ENCODE data around the gene FBXO28.

FBXO28 gene

GRCh38 chr1:224084867-224085266, 29.0 kb upstream of the FBXO28 start:
- Mint-ChIP-seq H3K4me3 (no peak overlapping the region), H3K27me3 (peaks cover 21 to 39% of the 10 kb centered on the region in 2 donors), H3K27ac (no peak overlapping the region), H3K9me3 (no peaks in the 10 kb centered on the region), H3K36me3 (no peaks in the 10 kb centered on the region), H3K4me1 (no peaks in the 10 kb centered on the region)
- ATAC-seq (replicated peaks) = no peak
- DNase-seq = no peak

GRCh38 chr1:224085421-224086108, 28.3 kb upstream of the FBXO28 start:
- ATAC-seq (replicated peaks) (no peak), DNase-seq (no peak)
- Mint-ChIP-seq H3K27me3 (peaks cover 19 to 46% of the 10 kb centered on the region in 2 donors), H3K4me3 (no peak overlapping the region), H3K36me3 (no peaks in the 10 kb centered on the region), H3K27ac (no peak overlapping the region), H3K4me1 (no peaks in the 10 kb centered on the region), H3K9me3 (no peaks in the 10 kb centered on the region)

- ATAC-seq (replicated peaks) (no peak), DNase-seq (no peak)
- Mint-ChIP-seq H3K27me3 (peaks cover 23 to 40% of the 10 kb centered on the region in 2 donors), H3K4me1 (no peaks in the 10 kb centered on the region), H3K9me3 (no peaks in the 10 kb centered on the region), H3K27ac (no peak overlapping the region), H3K36me3 (no peaks in the 10 kb centered on the region), H3K4me3 (no peak overlapping the region)
These were observed 26.6 kb upstream of the FBXO28 start for GRCh38 chr1:224087286-224087794.

GRCh38 chr1:224089583-224089982, 24.3 kb upstream of the FBXO28 start:
- Mint-ChIP-seq H3K27ac (no peak overlapping the region), H3K27me3 (peaks cover 23 to 36% of the 10 kb centered on the region in 2 donors), H3K4me1 (no peaks in the 10 kb centered on the region)

GRCh38 chr1:224090116-224090515, 23.8 kb upstream of the FBXO28 start:
- Mint-ChIP-seq H3K27ac (no peak overlapping the region), H3K4me1 (no peaks in the 10 kb centered on the region)

More at GRCh38 chr1:224089583-224089982, 24.3 kb upstream of the FBXO28 start:
- DNase-seq = no peak
- no peak overlapping the region for H3K4me3 Mint-ChIP-seq
- no peak for ATAC-seq (replicated peaks)
- no peaks in the 10 kb centered on the region for H3K36me3 Mint-ChIP-seq
- no peaks in the 10 kb centered on the region for H3K9me3 Mint-ChIP-seq

GRCh38 chr1:224092111-224092510, 21.8 kb upstream of the FBXO28 start:
- Mint-ChIP-seq H3K27me3 (peaks cover 26 to 39% of the 10 kb centered on the region in 2 donors), H3K4me3 (no peak overlapping the region), H3K27ac (no peak overlapping the region), H3K9me3 (no peaks in the 10 kb centered on the region), H3K36me3 (no peaks in the 10 kb centered on the region), H3K4me1 (no peaks in the 10 kb centered on the region)
- no peak for ATAC-seq (replicated peaks)
- no peak for DNase-seq

More at GRCh38 chr1:224090116-224090515, 23.8 kb upstream of the FBXO28 start:
- H3K27me3 Mint-ChIP-seq = peaks cover 23 to 36% of the 10 kb centered on the region in 2 donors
- DNase-seq (no peak), ATAC-seq (replicated peaks) (no peak)
- no peaks in the 10 kb centered on the region for H3K36me3 Mint-ChIP-seq
- H3K4me3 Mint-ChIP-seq = no peak overlapping the region
- H3K9me3 Mint-ChIP-seq = no peaks in the 10 kb centered on the region

- H3K27ac Mint-ChIP-seq = no peak overlapping the region
- H3K9me3 Mint-ChIP-seq = no peaks in the 10 kb centered on the region
- peaks cover 26 to 35% of the 10 kb centered on the region in 2 donors for H3K27me3 Mint-ChIP-seq
- DNase-seq (no peak), ATAC-seq (replicated peaks) (no peak)
- no peaks in the 10 kb centered on the region for H3K36me3 Mint-ChIP-seq
- H3K4me3 Mint-ChIP-seq = no peak overlapping the region
- no peaks in the 10 kb centered on the region for H3K4me1 Mint-ChIP-seq
These were observed 21.3 kb upstream of the FBXO28 start for GRCh38 chr1:224092601-224093000.

- ATAC-seq (replicated peaks) = no peak
- Mint-ChIP-seq H3K4me3 (no peak overlapping the region), H3K4me1 (no peaks in the 10 kb centered on the region), H3K9me3 (no peaks in the 10 kb centered on the region), H3K36me3 (no peaks in the 10 kb centered on the region), H3K27me3 (peaks cover 19 to 27% of the 10 kb centered on the region in 2 donors), H3K27ac (no peak overlapping the region)
- DNase-seq = no peak
These were observed 18.6 kb upstream of the FBXO28 start for GRCh38 chr1:224095339-224095738.

- H3K4me3 Mint-ChIP-seq = no peak overlapping the region
- H3K36me3 Mint-ChIP-seq = no peaks in the 10 kb centered on the region
- DNase-seq (no peak), ATAC-seq (replicated peaks) (no peak)
- peaks cover 19 to 23% of the 10 kb centered on the region in 2 donors for H3K27me3 Mint-ChIP-seq
- H3K4me1 Mint-ChIP-seq = no peaks in the 10 kb centered on the region
- H3K27ac Mint-ChIP-seq = no peak overlapping the region
- H3K9me3 Mint-ChIP-seq = no peaks in the 10 kb centered on the region
These were observed 18.0 kb upstream of the FBXO28 start for GRCh38 chr1:224095867-224096266.

- no peak for ATAC-seq (replicated peaks)
- no peak overlapping the region for H3K4me3 Mint-ChIP-seq
- DNase-seq = no peak
- no peaks in the 10 kb centered on the region for H3K9me3 Mint-ChIP-seq
- H3K27me3 Mint-ChIP-seq = peaks cover 15 to 18% of the 10 kb centered on the region in 2 donors
- no peak overlapping the region for H3K27ac Mint-ChIP-seq
- no peaks in the 10 kb centered on the region for H3K4me1 Mint-ChIP-seq
- H3K36me3 Mint-ChIP-seq = no peaks in the 10 kb centered on the region
These were observed 17.1 kb upstream of the FBXO28 start for GRCh38 chr1:224096773-224097172.

GRCh38 chr1:224098007-224098406, 15.9 kb upstream of the FBXO28 start:
- DNase-seq (no peak), ATAC-seq (replicated peaks) (no peak)
- H3K36me3 Mint-ChIP-seq = no peaks in the 10 kb centered on the region
- no peaks in the 10 kb centered on the region for H3K4me1 Mint-ChIP-seq
- H3K9me3 Mint-ChIP-seq = no peaks in the 10 kb centered on the region
- peaks cover 15 to 18% of the 10 kb centered on the region in 2 donors for H3K27me3 Mint-ChIP-seq
- no peak overlapping the region for H3K4me3 Mint-ChIP-seq
- no peak overlapping the region for H3K27ac Mint-ChIP-seq

- no peak overlapping the region for H3K27ac Mint-ChIP-seq
- no peak overlapping the region for H3K4me3 Mint-ChIP-seq
- ATAC-seq (replicated peaks) (peak; percentile 81 to 83), DNase-seq (no peak)
- H3K27me3 Mint-ChIP-seq = peaks cover 0 to 4% of the 10 kb centered on the region in 2 donors
- H3K4me1 Mint-ChIP-seq = peaks cover 0 to 2% of the 10 kb centered on the region in 2 donors
- H3K36me3 Mint-ChIP-seq = no peaks in the 10 kb centered on the region
- no peaks in the 10 kb centered on the region for H3K9me3 Mint-ChIP-seq
These were observed 7.2 kb upstream of the FBXO28 start for GRCh38 chr1:224106568-224107281.

- H3K4me3 Mint-ChIP-seq = no peak overlapping the region
- H3K4me1 Mint-ChIP-seq = peaks cover 0 to 2% of the 10 kb centered on the region in 2 donors
- H3K27me3 Mint-ChIP-seq = peaks cover 0 to 4% of the 10 kb centered on the region in 2 donors
- DNase-seq = no peak
- no peak for ATAC-seq (replicated peaks)
- no peak overlapping the region for H3K27ac Mint-ChIP-seq
- H3K9me3 Mint-ChIP-seq = no peaks in the 10 kb centered on the region
- no peaks in the 10 kb centered on the region for H3K36me3 Mint-ChIP-seq
These were observed 6.7 kb upstream of the FBXO28 start for GRCh38 chr1:224107282-224107625.

- H3K36me3 Mint-ChIP-seq = no peaks in the 10 kb centered on the region
- H3K4me1 Mint-ChIP-seq = peaks cover 7 to 8% of the 10 kb centered on the region in 2 donors
- no peak overlapping the region for H3K4me3 Mint-ChIP-seq
- ATAC-seq (replicated peaks) = no peak
- no peak overlapping the region for H3K27ac Mint-ChIP-seq
- no peak for DNase-seq
- peaks cover 0 to 4% of the 10 kb centered on the region in 2 donors for H3K27me3 Mint-ChIP-seq
- no peaks in the 10 kb centered on the region for H3K9me3 Mint-ChIP-seq
These were observed 4.9 kb upstream of the FBXO28 start for GRCh38 chr1:224108991-224109390.

- Mint-ChIP-seq H3K27me3 (peaks cover 0 to 4% of the 10 kb centered on the region in 2 donors), H3K36me3 (no peaks in the 10 kb centered on the region), H3K4me3 (no peak overlapping the region), H3K4me1 (peaks cover 9 to 11% of the 10 kb centered on the region in 2 donors), H3K9me3 (no peaks in the 10 kb centered on the region), H3K27ac (no peak overlapping the region)
- no peak for ATAC-seq (replicated peaks)
- DNase-seq = no peak
These were observed 3.9 kb upstream of the FBXO28 start for GRCh38 chr1:224109981-224110380.

Measured in stimulated activated naive B cell treated with anti-CD40 and anti-IgM and Interleukin-4, amounts not matched to agents 10 μg/mL and 1 μg/mL and 100 μg/mL, for 72 hours (primary cell).